Suprapubic skin (tissue), 3 donors: ENCODE results near the gene ROR2.

Experiments
- EP300 ChIP-seq: sonication (generic); formaldehyde crosslinking; IDR thresholded peaks from one replicate; pipeline ENCODE4 v1.6.1; 2017; ENCODE audit warnings: antibody characterized with exemption
- TF ChIP-seq, protein P1 (sequence below), 2 donors: fragments of 200-600 bp in 1 of 2; fragments of 450-650 bp in 1 of 2; sonication (generic) in 1 of 2; IDR thresholded peaks; one replicate each; pipeline ENCODE4 v1.5.1; 2016 to 2019; ENCODE audit warnings: antibody characterized with exemption in 2 of 2, mild to moderate bottlenecking in 1 of 2, moderate library complexity in 1 of 2

DNA sequence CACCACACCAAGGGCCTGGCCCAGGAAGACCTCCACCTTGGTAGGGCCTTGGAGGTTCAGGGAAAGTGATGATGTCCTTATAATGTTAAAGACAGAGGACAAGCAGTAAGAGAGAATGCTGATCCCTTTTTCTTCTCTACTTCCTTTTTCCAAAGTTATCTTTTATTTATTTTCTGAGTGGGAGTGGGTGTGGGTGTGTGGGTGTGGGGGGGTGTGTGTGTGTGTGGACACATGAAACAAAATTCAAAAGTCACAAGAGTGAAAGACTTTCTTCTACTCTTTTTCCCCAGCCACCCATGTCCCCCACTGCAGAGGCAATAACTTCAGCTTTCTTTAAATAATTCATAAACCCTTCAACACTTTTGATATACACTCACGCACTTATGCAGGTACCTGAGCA, 70.8 kb downstream of the ROR2 start:
- no peak for TF ChIP-seq EP300
- TF ChIP-seq, protein P1, sequence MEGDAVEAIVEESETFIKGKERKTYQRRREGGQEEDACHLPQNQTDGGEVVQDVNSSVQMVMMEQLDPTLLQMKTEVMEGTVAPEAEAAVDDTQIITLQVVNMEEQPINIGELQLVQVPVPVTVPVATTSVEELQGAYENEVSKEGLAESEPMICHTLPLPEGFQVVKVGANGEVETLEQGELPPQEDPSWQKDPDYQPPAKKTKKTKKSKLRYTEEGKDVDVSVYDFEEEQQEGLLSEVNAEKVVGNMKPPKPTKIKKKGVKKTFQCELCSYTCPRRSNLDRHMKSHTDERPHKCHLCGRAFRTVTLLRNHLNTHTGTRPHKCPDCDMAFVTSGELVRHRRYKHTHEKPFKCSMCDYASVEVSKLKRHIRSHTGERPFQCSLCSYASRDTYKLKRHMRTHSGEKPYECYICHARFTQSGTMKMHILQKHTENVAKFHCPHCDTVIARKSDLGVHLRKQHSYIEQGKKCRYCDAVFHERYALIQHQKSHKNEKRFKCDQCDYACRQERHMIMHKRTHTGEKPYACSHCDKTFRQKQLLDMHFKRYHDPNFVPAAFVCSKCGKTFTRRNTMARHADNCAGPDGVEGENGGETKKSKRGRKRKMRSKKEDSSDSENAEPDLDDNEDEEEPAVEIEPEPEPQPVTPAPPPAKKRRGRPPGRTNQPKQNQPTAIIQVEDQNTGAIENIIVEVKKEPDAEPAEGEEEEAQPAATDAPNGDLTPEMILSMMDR (IDR thresholded peaks at IDR 0.05): no peak
